Stimulated activated CD8-positive, alpha-beta memory T cell treated with anti-CD3 and anti-CD28 coated beads, Interleukin-4, amount 100 ng/mL, for 1 hour (primary cell): ENCODE measurements around the gene PDRG1.

Experiments used
- DNase-seq, 2 donors: peaks; one replicate each; pipeline ENCODE4 v3.0.0-alpha.2; 2020; ENCODE audit warnings: low read depth in 2 of 2, low spot score in 1 of 2

Gene PDRG1

GRCh38 chr20:31967830-31968249 is 16.0 kb upstream of the PDRG1 start, which contains the start of gene XKR7:
Gene XKR7, plus strand, starts transcription at chr20:31968151. Its CDS starts 25 bp downstream, at chr20:31968176.
- no peak for DNase-seq

DNA sequence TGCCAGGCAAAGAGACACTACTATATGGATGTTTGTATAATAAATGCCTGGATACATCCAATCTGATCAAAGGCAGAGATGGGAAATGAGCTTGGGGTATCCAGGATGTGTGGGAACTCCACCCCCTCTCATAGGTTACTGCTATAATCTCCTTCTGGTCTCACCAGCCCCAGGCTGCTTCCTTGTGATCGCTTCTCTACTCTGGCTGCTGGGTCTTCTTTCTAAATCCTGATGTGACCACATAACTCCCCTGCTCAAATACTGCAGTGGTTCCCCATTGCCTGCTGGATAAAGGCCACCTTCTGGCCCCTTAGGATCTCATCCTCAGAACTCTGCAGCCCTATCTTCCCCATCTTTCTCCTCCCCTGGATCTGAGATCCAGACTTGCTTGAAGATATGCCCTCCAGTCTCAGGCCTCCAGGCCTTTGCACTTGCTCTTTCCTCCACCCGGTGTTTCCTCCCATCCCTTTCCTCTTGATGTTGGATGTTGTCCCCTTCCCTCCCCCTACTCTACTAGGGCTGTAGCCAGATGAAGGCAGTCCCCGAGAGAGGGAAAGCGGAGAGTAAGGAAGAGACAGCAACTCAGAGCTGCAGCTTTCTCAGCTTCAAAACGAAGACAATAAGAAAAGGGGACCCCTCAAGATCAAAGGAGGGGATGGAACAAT is 15.3 kb upstream of the PDRG1 start:
- DNase-seq: no peak

GRCh38 chr20:31963889-31964288 is 12.0 kb upstream of the PDRG1 start:
- DNase-seq: no peak

GRCh38 chr20:31962761-31963160 is 10.9 kb upstream of the PDRG1 start:
- DNase-seq: no peak

DNA sequence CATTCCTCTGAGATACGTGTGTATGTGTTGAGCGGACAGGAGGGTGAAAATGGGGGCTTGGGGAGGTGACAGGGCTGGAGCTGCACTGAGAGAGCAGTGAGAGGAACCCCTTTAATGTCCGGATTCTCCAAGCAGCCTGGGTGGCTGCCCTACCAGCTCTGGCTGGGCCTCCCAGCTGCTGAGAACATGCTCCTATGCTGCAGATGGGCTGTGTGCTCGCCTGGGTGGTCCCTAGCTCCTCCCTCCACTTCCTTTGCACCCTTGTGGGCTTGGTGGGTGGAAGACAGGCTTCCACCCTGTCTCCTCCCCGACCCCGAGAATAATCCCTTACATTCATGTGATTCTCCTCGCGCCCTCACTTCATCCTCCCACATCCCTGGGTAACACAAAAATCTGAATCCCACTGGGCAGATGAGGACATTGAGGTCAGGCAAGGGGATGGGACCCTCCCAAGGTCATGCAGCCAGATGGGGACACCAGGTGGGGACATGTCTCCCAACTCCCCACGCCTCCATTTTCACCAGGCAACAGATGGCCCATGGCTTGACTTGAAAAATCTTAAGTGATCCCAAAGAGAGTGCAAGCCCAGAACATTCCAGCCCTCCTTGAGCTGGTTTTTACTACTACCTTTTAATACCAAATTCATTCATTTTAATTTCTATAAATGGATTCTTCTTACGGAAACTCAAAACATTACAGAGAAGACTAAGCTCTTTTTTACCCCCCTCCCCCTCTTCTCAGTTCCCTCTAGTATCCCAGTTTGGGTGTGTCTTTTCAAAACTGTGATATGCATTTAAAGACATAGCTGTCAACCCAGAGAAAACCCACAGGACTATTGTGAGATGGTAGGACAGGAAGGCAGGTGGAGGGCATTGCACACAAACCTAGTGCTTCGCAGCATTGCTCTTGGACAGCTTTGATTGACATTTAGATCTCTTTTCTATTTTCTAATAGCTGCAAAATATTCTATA is 5.0 kb upstream of the PDRG1 start:
- no peak for DNase-seq

- DNase-seq: no peak
These were observed 2.7 kb upstream of the PDRG1 start for GRCh38 chr20:31954500-31954899.

GRCh38 chr20:31953556-31954148 is 1.8 kb upstream of the PDRG1 start:
- DNase-seq: no peak

DNA sequence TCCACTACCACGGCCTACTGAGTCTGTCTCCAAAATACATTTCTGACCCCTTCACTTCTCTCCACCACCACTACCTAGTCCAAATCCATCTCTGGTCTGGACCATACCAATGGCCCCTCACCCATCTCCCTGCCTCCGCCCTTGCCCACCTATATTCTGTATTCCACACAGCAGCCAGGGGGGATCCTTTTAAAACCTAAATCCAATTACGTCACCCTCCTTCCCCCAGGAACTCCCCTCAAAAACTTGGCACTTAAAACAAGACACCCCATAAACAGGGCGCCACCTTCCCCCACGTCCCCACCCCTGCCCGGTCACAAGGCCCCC is 680 bp downstream of the PDRG1 start:
- no peak for DNase-seq

DNA sequence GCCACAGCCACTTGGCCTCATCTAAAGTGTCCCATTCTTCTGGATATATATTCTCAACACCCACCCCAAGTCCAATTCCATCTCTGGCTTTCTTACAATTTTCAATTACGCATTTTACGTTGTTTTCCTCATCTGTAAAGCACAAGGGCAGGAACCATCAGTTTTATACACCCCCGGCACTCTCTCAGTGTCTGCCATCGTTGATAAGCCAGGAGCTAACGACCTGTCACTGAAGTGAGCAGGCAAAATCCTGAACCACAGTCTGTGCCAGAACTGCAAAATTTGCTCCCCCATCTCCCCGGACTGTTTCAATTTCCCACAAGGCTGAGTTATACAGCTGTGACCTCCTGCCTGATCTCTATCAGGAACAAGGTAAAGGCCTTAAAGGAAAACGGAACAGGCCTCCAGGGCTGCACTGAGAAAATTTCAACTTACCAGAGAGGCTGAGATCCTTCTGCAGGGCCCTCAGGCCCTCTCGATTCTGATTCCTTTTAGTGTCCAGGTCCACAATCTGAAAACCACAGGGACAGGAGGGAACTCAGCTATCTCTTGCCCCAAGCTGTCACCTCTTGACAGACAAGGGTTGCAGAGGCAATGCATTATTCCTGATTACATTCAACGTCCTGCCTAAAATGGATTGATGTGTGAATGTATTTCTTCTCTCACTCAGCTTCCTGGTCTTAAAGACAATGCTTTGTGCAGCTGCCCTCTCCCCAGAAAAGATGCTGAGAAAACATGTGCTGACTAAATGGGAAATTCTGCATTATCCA is 1.8 kb downstream of the PDRG1 start:
- DNase-seq: no peak

- DNase-seq: no peak
These were observed 3.8 kb downstream of the PDRG1 start for GRCh38 chr20:31948008-31948407.

DNA sequence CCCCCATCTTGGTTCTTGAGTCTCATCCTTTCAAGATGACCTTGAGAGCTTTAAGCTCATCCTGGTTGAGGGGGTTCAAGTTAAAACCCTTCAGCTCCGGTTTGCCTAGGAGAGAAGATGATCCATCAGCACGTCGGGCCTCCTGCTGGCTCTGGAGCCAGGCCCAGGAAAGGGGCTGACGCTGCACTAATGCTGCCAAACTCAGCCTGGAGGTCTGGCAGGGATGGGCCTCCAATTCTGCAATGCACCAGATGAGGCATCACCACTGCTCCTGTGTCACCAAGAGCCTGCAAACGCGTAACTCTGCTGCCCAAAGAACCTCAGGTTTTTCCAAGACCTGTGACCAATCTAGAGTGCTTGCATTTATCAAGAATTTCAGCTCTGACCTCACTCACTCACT is 6.1 kb downstream of the PDRG1 start:
- DNase-seq: no peak

GRCh38 chr20:31945319-31945718 is 6.5 kb downstream of the PDRG1 start:
- DNase-seq: no peak

GRCh38 chr20:31943052-31943471 is 8.8 kb downstream of the PDRG1 start:
- DNase-seq: no peak

- DNase-seq: no peak
These were observed 12.2 kb downstream of the PDRG1 start for GRCh38 chr20:31939661-31940060.

DNA sequence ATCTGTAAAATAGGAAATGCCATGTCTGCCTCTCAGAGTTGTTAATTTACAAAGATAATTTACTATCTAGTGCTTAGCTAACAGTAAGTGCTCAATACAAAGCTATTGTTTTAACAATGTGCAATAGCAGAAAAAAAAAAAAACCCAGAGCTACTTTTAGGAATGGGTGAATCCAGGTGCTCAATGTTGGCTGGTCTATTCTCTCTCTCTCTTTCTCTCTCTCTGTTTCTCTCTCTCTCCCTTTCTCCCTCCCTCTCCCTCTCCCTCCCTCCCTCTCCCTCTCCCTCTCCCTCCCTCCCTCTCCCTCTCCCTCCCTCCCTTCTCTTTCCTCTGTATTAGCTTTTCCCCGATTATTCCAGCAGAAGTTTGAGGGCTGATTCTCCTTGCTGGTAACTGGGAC is 14.0 kb downstream of the PDRG1 start:
- no peak for DNase-seq

DNA sequence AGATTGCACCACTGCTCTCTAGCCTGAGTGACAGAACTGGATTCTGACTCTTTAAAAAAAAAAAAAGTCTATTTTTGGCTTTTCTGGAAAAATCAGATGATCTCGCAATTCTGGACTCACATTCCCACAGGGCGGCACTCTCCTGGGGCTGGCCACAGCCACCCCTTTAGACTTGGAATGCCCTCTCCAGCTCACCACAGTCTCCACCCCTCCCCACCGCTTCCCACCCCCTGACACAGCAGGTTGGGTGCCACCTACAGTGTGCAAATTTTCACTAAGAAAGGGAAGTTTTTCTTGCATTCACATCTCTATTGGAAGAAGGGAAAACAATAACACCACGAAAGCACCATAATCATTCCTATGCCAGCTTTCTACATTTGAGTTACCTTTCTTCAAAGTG is 15.4 kb downstream of the PDRG1 start:
- DNase-seq: no peak

DNA sequence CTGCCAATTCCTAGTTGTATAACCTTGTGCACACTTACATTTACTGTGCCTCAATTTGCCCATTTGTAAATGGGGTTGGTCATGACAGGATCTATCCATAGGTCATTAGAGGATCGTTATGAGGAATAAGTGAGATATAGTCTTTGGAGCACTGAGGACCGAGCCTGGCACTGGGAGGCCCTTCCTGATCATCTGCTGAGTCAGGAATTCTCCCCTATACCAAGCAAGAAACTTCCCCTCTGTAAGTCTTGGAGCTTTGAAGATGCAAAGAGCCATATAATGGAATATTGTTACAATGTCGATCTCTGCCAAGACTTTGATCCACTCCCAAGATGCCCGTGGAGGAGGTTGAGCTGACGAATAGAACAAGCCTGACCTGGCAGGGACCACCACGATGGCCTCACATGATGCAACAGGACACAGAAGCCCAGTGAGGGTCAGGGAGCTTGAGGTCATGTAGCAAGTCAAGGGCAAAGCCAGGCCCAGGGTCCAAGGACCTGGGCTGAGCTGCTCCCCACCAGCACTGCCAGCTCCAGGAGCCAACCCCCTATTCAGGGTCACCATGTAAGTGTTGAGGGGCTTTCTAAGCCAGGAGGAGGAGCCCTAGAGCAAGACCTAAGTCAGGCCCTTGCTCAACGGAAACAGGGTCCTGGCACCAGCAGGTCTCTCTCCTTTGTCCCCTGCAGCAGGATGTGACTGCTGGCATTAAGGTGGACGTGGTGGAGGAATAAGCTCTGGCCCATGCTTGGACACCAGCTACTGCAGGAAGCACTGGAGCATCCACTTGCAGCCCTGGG is 16.7 kb downstream of the PDRG1 start:
- no peak for DNase-seq

GRCh38 chr20:31934491-31934890 is 17.4 kb downstream of the PDRG1 start:
- no peak for DNase-seq

DNA sequence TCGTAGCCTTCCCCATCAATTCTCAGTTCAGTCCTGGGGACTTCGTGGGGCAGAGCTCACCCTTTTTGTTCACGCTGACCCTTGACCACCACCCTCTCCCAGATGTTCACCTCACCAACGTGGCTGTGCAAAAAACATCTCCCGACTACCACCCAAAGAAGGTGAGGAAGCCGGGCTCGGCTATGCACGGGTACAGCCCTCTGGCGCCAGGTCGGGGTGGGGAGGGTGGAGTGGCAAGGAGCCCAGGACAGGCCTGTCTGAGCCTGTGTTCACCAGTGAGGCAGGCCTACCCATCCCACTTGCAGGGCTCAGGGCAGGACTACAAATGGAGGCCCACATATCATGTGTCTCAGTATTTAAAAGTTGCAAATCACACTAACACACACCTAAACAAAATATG is 18.1 kb downstream of the PDRG1 start:
- no peak for DNase-seq

- DNase-seq: no peak
These were observed 21.1 kb downstream of the PDRG1 start for GRCh38 chr20:31930779-31931178.
